Fibroblast of lung (primary cell): ENCODE measurements around the gene SETDB1.
A peak's percentile ranks its signal among the peaks of the same experiment; 100 is the strongest.

Source experiments
- EZH2 ChIP-seq: IDR thresholded peaks from 2 replicates; pipeline ENCODE4 v1.5.1; 2012; ENCODE audit warnings: low read length, control low read depth, mild to moderate bottlenecking; ENCODE audit errors: missing control alignments
- TF ChIP-seq, protein P1 (sequence below), 2 donors: IDR thresholded peaks in 1 of 2; conservative IDR thresholded peaks in 1 of 2; 1 replicate in 1 of 2; 2 replicates in 1 of 2; pipeline ENCODE4 v1.5.1; 2011 to 2012; ENCODE audit warnings: low read length in 2 of 2, control low read depth in 1 of 2, inconsistent platforms in 1 of 2, low read depth in 1 of 2, mild to moderate bottlenecking in 1 of 2

DNA sequence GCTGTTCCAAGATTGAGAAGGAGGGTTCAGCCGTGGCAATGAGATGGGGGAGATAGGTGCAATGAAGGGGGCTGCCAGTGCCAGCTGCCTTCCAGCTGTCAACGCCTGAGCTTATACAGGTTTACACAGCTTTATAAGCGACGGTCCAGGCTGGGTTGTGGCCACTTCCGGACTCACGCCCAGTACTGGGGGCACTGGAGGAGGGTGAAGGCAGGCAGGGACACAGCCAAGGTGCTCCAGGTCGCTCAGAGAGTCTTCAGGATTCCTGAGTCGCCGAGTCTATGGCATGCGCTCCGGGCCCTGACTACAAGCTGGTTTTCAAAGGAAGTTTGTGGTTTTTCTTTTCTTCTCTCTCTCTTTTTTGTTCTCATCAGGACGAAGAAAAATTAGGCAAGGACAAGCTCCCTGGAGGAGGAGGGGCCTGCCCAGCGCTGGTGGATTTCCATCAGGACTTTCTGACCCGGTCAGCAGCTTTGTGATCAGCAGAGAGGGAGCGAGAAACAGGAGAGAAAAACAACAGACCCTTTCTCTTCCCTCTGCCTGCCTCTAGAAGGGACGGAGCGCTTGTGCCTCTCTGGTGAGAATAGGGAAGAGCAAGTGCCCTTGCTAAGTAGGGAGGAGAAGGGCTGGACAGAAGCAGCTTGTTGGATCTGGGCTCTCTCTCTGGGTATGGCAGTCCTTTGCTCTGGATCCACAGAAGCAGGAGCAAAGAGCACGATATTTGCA, 80.3 kb downstream of the SETDB1 start, which contains the start of gene MINDY1:
- TF ChIP-seq EZH2, result no peak
- TF ChIP-seq, protein P1, sequence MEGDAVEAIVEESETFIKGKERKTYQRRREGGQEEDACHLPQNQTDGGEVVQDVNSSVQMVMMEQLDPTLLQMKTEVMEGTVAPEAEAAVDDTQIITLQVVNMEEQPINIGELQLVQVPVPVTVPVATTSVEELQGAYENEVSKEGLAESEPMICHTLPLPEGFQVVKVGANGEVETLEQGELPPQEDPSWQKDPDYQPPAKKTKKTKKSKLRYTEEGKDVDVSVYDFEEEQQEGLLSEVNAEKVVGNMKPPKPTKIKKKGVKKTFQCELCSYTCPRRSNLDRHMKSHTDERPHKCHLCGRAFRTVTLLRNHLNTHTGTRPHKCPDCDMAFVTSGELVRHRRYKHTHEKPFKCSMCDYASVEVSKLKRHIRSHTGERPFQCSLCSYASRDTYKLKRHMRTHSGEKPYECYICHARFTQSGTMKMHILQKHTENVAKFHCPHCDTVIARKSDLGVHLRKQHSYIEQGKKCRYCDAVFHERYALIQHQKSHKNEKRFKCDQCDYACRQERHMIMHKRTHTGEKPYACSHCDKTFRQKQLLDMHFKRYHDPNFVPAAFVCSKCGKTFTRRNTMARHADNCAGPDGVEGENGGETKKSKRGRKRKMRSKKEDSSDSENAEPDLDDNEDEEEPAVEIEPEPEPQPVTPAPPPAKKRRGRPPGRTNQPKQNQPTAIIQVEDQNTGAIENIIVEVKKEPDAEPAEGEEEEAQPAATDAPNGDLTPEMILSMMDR (conservative IDR thresholded peaks at IDR 0.05 in 1 of 2, IDR thresholded peaks at IDR 0.05 in 1 of 2; ENCODE audit: low read depth in 1 of 2, low read length in 2 of 2), result peak; percentile 56 to 70
